HG03520 (cell line): Measurements from ENCODE around the gene LHX5.
"Not testable (repeated sequence)": the region's sequence is repeated elsewhere in the genome, so short reads cannot be mapped to it uniquely, and the experiment has no call there.

Experiments used
- ATAC-seq: cut with Tn5 transposase; IDR thresholded peaks from one replicate; pipeline ENCODE4 v1.9.1; 2021; ENCODE audit warnings: mild to moderate bottlenecking, moderate library complexity; ENCODE audit not compliant: unreplicated experiment

Gene LHX5

GRCh38 chr12:113471619-113472171 is at the start of gene LHX5:
LHX5 (minus strand) TSS chr12:113471871; CDS start chr12:113471498, 373 bp downstream.
- ATAC-seq: no peak

GRCh38 chr12:113519464-113520307 is 48.0 kb upstream of the LHX5 start:
- ATAC-seq: no peak

- ATAC-seq: no peak
Observed at GRCh38 chr12:113515082-113515856, 43.6 kb upstream of the LHX5 start.

GRCh38 chr12:113514602-113515001 is 42.9 kb upstream of the LHX5 start:
- ATAC-seq: no peak

GRCh38 chr12:113512568-113512967 is 40.9 kb upstream of the LHX5 start:
- no peak for ATAC-seq

- no peak for ATAC-seq
Observed at GRCh38 chr12:113506867-113507266, 35.2 kb upstream of the LHX5 start.

- ATAC-seq: no peak
Observed at GRCh38 chr12:113505941-113506340, 34.3 kb upstream of the LHX5 start.

GRCh38 chr12:113504917-113505316 is 33.2 kb upstream of the LHX5 start:
- no peak for ATAC-seq

GRCh38 chr12:113500782-113501311 is 29.2 kb upstream of the LHX5 start:
- no peak for ATAC-seq

- no peak for ATAC-seq
Observed at GRCh38 chr12:113500306-113500675, 28.6 kb upstream of the LHX5 start.

GRCh38 chr12:113498490-113498889 is 26.8 kb upstream of the LHX5 start:
- ATAC-seq: no peak

GRCh38 chr12:113497693-113498092 is 26.0 kb upstream of the LHX5 start:
- ATAC-seq: no peak

GRCh38 chr12:113495941-113496340 is 24.3 kb upstream of the LHX5 start:
- not testable (repeated sequence) for ATAC-seq

GRCh38 chr12:113488322-113488721 is 16.7 kb upstream of the LHX5 start:
- no peak for ATAC-seq

GRCh38 chr12:113486722-113487121 is 15.1 kb upstream of the LHX5 start:
- ATAC-seq: no peak

GRCh38 chr12:113485330-113485729 is 13.7 kb upstream of the LHX5 start:
- no peak for ATAC-seq

GRCh38 chr12:113482334-113482733 is 10.7 kb upstream of the LHX5 start:
- no peak for ATAC-seq

GRCh38 chr12:113480336-113480971 is 8.8 kb upstream of the LHX5 start:
- no peak for ATAC-seq

GRCh38 chr12:113479590-113480335 is 8.1 kb upstream of the LHX5 start:
- no peak for ATAC-seq

- ATAC-seq: no peak
Observed at GRCh38 chr12:113479216-113479589, 7.5 kb upstream of the LHX5 start.
